CD4-positive, alpha-beta T cell treated with Interferon gamma for 1 hour (primary cell): ENCODE data around the gene TTLL13.
A peak's percentile ranks its signal among the peaks of the same experiment; 100 is the strongest.

Experiments
- DNase-seq: peaks from one replicate; pipeline ENCODE4 v3.0.0-alpha.2; 2020

Gene TTLL13

DNA sequence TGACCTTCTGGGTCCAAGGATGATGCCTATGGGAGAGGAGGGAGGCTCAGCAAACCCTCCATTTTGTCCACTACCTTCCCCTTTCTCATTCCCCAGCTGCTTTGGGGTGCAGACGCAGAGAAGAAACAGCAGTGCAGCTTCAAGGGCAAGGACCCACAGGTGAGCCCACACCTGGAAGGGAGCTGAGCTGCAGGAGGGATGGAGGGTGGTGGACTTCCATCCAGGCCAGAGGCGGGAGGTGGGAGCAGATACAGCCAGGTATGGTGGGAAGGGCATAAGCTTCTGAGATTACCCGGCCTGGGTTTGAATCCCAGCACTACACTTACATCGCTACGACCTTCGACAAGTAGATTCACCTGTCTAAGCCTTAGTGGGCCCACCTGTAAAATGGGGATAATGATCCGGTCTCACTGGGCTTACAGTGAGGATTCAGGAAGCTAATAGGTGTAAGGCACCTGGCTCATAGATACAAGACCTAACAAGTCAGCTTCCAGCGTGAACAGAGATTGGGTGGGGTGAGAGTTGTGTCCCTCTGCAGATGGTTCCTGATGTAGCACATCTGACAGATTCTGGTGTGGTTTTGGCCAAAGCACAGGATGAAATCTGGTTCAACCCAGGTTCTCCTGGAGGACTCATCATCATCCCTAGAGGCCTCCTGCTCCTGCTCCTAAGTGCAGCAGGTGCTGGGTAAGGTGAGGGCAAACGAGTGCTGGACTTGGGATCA is 31.5 kb upstream of the TTLL13 start:
- no peak for DNase-seq

DNA sequence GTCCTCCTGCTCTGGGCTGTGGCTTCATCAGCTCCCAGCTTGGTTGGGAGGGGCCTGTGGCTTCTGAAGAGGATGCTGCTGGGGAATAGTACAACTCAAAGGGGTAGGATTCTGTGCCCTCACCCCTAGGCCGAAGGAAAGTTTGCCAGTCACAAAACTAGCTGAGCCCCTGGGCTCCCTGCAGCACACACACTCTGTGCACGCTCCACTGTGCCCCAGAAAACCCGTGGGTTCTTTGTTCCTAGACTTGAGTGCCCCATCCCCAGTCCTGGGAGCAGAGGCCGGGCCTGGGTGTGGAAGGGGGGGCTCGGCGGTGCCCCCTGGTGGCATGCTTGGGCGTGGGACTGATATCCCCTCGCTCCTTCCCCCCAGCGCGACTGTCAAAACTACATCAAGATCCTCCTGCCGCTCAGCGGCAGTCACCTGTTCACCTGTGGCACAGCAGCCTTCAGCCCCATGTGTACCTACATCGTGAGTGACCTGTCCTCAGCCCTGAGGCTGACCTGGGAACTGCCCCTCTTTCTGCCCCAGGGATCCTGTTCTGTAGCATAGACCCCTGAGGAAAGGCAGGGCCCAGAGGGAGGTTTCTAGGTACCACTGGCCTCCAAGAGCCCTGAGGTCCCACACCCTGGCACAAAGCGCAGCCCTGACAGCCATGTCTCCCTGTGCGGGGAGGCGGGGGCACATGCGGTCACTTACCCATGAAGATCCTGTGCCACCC is 29.8 kb upstream of the TTLL13 start:
- DNase-seq, result peak; percentile 48

DNA sequence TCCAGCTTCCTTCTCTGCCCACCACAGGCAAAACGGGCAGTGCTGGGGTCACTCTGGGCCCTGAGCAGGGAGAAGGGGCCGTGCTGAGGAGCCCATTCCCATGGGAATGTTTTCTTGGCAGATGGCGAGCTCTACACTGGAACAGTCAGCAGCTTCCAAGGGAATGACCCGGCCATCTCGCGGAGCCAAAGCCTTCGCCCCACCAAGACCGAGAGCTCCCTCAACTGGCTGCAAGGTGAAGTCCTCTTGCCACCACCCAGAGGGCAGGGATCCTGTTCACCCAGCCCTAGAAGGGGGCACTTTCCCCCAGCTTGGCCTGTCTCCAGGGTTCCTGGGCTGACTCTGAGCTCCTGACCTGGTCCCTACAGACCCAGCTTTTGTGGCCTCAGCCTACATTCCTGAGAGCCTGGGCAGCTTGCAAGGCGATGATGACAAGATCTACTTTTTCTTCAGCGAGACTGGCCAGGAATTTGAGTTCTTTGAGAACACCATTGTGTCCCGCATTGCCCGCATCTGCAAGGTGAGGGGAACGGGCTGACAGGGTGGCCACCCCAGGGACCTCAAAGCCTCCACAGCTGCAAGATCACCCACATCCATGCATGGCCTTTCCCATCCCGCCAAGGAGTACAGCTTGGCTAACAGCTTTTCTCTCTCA is 28.0 kb upstream of the TTLL13 start:
- DNase-seq, result peak; percentile 37

DNA sequence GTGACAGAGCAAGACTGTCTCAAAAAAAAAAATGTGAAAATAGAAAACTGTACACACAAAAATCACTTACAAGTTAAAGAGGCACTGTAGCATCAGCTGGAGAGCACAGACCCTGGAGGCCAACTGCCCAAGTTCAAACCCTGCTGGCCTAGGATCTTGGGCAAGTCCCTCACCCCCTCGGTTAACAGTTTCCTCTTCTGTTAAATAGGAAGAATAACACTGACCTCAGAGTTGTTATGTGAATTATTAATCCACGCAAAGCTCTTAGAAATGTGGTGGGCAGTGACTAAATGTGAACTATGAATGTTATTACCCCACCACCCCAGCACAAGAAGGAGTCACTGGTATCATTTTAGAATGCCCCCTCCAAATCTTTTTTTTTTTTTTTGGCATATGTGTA is 26.8 kb upstream of the TTLL13 start:
- DNase-seq, result no peak

DNA sequence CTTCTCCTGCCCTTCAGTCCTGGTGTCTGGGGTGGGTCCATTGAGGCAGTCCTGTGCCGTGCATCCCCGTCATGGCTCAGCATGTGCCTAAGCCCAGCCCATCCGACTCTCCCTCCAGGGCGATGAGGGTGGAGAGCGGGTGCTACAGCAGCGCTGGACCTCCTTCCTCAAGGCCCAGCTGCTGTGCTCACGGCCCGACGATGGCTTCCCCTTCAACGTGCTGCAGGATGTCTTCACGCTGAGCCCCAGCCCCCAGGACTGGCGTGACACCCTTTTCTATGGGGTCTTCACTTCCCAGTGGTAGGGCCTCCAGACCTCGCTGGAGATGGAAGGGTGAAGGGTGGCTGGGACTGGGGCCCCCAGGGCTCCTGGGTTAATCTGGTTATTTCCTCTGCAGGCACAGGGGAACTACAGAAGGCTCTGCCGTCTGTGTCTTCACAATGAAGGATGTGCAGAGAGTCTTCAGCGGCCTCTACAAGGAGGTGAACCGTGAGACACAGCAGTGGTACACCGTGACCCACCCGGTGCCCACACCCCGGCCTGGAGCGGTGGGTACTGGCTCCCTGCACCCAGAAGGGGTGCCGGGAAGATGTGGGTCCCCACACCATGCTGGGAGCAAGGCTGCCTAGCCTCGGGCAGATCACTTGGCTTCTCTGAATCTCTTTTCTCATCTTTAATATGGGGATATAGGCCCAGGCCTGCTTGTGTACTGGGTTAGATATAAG is 25.8 kb upstream of the TTLL13 start:
- no peak for DNase-seq

DNA sequence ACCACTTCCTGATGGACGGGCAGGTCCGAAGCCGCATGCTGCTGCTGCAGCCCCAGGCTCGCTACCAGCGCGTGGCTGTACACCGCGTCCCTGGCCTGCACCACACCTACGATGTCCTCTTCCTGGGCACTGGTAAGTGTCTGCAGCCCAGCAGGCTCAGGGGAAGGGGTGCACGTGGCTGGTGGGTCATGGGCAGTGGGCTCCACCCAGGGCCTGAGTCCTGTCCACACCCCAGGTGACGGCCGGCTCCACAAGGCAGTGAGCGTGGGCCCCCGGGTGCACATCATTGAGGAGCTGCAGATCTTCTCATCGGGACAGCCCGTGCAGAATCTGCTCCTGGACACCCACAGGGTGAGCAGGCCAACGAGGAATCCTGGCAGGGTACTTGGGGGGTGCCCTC is 24.3 kb upstream of the TTLL13 start:
- no peak for DNase-seq

DNA sequence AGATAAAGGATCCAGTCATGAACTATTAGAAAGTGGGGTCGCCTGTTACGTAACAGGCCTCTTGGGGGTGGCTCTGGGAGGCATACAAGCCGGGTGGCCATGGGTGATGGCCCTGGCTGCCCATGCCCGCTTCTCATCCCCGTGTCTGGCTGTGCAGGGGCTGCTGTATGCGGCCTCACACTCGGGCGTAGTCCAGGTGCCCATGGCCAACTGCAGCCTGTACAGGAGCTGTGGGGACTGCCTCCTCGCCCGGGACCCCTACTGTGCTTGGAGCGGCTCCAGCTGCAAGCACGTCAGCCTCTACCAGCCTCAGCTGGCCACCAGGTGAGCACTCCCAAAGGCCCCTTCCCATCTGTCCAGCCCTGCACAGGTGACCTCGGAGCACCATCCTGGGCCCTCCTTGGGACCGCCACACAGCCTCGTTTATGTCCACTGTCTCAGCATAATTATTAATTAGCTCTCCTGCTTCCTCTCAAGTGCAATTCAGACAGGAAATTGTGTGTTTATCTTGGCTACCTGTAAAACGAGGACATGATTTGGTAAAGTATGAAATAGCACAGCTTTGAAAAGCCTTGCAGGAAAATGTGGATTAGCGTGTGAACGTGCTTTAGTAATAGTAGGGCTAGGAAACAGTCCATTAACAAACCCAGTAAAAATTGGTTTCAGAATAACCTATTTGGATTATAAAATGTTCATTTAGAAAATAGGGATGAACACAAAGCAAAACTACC is 23.7 kb upstream of the TTLL13 start:
- no peak for DNase-seq

DNA sequence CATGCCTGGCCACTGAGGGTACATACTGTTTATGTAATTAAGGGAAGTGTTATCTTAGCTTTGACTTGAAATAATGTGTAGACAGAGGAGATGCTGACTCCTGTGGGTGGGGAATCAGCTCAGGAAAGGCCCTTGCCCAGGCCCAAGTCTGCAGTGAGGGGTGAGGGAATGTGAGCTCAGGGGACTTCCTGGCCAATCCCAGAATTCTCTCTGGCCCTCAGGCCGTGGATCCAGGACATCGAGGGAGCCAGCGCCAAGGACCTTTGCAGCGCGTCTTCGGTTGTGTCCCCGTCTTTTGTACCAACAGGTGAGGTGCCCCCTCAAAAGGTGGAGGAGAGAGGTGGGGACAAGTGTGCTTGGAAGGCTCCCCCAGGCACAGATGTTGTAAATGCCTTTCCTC is 22.0 kb upstream of the TTLL13 start:
- DNase-seq, result no peak

DNA sequence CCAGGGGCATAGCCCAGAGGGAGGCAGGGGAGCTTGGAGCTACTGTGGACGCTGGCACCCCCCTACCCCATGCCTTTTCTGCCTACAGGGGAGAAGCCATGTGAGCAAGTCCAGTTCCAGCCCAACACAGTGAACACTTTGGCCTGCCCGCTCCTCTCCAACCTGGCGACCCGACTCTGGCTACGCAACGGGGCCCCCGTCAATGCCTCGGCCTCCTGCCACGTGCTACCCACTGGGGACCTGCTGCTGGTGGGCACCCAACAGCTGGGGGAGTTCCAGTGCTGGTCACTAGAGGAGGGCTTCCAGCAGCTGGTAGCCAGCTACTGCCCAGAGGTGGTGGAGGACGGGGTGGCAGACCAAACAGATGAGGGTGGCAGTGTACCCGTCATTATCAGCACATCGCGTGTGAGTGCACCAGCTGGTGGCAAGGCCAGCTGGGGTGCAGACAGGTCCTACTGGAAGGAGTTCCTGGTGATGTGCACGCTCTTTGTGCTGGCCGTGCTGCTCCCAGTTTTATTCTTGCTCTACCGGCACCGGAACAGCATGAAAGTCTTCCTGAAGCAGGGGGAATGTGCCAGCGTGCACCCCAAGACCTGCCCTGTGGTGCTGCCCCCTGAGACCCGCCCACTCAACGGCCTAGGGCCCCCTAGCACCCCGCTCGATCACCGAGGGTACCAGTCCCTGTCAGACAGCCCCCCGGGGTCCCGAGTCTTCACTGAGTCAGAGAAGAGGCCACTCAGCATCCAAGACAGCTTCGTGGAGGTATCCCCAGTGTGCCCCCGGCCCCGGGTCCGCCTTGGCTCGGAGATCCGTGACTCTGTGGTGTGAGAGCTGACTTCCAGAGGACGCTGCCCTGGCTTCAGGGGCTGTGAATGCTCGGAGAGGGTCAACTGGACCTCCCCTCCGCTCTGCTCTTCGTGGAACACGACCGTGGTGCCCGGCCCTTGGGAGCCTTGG is 21.3 kb upstream of the TTLL13 start:
- no peak for DNase-seq

DNA sequence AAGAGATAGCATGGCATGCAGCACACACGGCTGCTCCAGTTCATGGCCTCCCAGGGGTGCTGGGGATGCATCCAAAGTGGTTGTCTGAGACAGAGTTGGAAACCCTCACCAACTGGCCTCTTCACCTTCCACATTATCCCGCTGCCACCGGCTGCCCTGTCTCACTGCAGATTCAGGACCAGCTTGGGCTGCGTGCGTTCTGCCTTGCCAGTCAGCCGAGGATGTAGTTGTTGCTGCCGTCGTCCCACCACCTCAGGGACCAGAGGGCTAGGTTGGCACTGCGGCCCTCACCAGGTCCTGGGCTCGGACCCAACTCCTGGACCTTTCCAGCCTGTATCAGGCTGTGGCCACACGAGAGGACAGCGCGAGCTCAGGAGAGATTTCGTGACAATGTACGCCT is 20.4 kb upstream of the TTLL13 start:
- no peak for DNase-seq

DNA sequence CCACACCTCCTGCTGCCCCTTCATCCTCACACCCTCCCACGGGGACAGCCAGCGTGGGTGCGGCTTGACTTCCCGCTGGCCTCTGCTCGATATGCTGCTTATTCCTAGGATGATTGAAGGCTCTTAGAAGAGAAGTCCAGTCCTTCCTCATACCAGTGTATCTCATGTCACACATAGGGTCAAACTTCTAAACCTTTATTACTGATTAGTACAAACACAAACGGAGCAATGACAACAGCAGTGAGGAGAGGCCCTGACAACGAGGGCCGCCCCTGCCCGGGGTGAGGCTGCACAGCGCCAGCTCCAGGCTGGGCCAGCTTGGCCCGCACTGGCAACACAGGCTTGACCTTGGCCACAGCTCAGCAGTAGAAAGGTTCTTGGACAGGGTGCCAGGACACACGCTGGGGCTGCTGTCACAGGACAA is 19.3 kb upstream of the TTLL13 start:
- no peak for DNase-seq

DNA sequence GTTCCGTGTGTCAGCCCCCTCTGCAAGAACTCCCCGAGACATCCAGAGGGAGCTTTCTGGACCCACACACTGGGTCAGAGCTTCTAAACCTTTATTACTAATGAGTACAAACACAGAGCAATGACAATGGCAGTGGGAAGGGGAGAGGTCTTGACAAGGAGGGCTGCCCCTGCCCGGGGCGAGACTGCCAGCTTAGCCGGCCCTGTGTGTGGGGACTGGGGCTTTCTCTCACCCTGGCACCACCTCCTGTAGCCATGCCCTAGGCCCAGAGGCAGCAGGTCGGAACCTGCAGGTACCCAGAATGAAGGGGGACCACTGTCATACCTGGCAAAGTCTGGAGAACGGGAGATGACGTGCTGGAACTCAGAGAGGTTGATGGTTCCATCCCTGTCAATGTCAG is 18.7 kb upstream of the TTLL13 start:
- DNase-seq, result no peak

DNA sequence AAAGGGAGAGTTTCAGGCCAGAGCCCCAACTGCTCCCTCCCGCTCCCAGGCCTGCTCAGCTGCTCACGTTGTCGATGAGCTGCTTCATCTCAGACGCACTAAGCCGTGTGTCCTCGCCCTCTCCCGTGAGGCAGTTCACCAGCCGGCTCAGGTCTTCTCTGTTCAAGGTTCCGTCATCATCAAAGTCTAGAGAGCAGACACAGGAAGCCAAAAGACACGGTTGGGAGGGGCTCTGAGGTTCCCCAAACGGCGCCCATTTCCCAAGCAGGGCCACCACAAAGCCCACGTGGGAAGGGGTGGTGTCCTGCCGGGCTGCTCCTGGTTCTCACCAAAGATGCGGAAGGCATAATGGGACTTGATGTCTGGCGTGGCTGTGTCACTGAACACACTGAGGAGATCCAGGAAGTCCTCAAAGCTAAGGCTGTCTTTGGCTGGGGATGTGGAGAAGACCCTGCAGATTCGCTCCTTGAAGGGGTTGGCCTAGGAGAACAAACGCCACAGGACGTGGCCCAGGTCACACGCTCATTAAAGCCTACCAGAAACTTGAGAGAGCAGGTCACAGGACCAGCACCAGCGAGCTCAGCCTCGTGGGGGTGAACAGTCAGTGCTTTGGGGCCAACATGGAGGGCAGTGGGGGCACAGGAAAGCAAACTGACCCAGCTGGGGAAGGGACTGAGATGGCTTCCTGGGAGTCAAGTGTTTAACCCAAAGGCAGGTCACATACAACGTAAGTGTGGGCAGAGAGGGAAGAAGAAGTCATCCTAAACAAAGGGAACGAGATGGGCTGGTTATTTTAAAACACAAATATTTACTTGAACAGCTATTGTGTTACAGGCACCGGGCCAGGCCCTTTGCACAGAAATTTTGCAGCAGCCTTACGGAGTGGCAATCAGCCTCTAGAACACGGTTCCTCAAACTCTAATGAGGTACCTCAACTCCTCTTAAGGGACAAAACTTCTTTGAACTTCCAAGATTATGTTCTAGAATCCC is 18.0 kb upstream of the TTLL13 start:
- DNase-seq, result peak; percentile 89

DNA sequence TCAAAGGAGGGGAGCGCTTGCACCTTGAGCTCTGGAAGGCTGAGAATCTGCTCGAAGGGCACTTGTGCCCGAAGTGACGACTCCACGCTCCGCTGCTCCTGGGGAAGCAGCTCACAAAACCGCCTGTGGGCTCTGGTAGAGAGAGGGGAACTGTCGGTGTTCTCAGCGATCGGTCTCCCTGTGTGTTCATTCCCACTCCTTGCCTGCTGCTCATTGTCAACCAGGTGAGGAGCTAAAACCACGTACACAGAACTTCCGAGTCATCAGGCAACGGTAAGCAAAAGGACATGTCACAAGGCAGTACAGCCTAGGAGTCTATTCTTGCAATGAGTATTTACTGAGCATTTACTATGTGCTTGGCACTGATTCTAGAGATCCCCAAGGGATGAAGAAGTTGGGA is 17.2 kb upstream of the TTLL13 start:
- DNase-seq, result peak; percentile 27

DNA sequence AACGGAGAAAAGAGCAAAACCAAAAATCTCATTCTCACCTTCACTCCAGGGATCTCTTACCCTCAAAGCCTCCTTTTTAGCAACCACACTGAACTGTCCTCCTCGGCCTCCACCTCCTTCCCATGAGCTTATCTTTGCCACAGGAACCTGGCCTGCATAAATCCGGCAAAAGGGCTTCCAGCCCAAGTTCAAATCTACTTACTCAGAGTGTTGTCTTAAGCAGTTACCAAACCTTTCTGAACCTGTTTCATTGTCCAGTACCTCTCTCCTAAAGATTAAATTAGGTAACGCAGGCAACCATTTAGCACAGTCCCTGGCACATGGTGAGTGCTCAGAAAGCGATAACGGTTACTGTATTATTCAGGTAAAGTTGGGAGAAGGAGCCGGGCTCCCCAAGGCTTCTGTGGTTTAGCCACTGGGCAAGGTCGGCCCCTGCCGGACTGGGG is 16.4 kb upstream of the TTLL13 start:
- no peak for DNase-seq

DNA sequence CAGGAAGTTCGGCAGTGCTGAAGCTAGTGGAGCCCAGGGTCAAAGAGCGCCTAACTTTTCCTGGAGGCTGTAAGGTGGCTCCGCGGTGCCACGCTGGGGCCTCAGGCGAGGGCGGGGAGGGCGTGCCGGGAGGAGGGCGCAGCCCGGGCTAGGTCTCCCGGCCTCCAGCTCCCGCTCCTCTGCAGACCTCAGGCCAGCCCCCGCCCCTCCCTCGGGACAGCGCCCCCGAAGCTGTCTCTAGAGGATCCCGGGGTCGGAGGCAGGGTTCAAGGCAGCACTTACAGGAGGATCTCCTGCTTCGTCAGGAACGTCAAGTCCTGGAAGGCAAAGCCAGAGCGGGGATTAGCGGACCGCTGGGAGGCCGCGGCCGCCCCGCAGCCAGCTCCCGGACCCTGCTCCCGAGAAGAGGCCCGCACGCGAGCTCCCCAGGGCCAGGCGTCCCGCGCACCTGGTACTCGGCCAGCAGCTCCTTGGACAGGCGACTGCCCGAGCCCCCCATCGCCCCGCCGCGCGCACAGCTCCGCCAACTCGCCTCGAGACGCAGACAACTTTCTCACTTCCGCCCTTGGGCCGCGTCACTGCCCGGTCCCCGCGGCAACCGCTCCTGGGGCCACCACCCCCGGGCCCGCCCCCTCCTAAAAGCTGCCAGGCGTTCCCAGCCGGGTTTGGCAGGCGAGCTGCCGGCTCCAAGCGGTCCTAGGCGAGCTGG is 15.8 kb upstream of the TTLL13 start, which contains the start of gene CIB1:
TSS of gene CIB1 (minus strand) at position 555 of the 709 bp plus-strand sequence. CDS start at position 499, 56 bp downstream.
- DNase-seq, result peak; percentile 98

DNA sequence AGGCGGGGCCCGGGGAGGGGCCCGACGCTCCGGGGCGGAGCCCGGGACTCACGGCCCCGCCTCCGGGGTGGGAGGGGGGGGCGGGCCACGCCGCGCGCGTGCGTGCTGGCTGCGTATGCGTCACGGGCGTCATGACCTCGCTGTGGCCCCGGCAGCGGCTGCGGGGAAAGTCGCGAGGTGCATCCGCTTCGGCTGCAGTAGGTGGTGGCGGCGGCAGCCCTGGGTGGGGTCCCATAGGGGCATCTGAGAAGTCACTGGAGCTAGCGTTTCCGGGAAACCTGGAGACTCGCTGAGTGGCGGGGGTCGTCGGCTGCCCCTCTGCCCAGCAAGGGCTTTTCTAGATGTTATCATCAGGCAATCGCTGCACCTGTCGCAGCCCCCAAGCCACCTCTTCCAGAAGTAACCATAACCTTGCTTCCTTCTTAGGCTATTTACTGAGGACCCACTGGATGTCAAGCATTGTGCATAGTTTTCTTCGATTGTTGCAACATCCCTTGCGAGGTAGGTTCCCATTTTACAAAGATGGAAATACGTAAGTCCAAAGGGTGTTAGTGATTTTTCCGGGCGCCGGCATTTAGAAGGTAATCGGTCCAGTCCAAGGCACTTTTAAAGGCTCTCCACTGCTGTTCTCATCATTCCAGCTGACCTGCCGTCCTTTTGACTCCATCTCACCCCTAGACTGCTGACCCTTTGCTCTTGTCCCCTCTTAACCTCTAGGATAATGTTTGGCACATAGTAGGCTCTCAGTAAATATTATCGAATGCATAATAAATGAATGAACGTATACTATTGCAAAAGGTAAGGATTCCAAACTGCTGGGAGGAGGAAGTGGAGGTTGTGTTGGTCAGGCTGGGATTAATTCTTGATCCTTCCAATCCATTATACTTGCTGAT is 15.0 kb upstream of the TTLL13 start, which contains the start of gene GDPGP1:
TSS of gene GDPGP1 (plus strand) at position 114 of the 893 bp plus-strand sequence. CDS start 6,700 bp downstream, outside the sequence.
- DNase-seq, result no peak

DNA sequence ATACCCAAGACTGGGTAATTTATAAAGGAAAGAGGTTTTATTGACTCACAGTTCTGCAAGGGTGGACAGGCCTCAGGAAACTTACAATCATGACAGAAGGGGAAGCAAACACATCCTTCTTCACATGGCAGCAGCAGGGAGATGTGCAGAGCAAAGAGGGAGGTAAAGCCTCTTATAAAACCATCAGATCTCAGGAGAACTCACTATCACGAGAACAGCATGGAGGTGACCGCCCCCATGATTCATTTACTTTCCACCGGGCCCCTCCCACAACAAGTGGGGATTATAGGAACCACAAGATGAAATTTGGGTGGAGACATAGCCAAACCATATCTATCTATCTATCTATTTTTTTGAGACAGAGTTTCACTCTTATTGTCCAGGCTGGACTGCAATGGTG is 10.0 kb upstream of the TTLL13 start:
- DNase-seq, result no peak
